ENCODE data around the gene ADAM10.

DNA sequence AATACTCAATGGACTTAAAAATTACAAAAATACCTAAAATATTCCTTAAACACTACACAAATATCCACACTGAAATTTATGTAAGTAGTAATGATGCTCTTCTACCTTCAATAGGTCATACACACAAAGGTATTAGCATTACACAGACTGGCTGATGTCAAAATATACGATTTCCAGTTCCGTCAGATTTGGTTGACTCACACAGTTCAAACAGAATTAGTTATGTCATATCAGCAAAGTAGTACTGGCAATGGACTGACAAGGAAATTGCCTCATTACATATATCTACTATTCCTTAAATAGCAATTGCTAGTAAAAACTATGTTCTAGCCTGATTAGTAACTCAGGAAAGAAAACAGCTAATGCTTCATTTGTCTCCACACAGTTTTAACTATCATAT lies 70.8 kb downstream of the ADAM10 start:
- TF ChIP-seq POLR2A (IDR thresholded peaks at IDR 0.05) (no peak), POLR2AphosphoS5 (IDR thresholded peaks at IDR 0.05) (no peak)
- TF ChIP-seq, protein P1, sequence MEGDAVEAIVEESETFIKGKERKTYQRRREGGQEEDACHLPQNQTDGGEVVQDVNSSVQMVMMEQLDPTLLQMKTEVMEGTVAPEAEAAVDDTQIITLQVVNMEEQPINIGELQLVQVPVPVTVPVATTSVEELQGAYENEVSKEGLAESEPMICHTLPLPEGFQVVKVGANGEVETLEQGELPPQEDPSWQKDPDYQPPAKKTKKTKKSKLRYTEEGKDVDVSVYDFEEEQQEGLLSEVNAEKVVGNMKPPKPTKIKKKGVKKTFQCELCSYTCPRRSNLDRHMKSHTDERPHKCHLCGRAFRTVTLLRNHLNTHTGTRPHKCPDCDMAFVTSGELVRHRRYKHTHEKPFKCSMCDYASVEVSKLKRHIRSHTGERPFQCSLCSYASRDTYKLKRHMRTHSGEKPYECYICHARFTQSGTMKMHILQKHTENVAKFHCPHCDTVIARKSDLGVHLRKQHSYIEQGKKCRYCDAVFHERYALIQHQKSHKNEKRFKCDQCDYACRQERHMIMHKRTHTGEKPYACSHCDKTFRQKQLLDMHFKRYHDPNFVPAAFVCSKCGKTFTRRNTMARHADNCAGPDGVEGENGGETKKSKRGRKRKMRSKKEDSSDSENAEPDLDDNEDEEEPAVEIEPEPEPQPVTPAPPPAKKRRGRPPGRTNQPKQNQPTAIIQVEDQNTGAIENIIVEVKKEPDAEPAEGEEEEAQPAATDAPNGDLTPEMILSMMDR (IDR thresholded peaks at IDR 0.05), result no peak

Measured in breast epithelium (tissue), 3 donors.